Measurements from ENCODE around the gene DDX1. TPM values are rescaled to one million over a fixed set of nuclear protein-coding genes. Genes with fewer than 3 reads are reported as not detected.

DDX1 gene
- total and polyA plus RNA-seq, 9 donors, result 36.5 to 80.1 (median 67.4) TPM

- Histone ChIP-seq H3K27me3 (no peaks in the 10 kb centered on the region), H3K4me3 (no peak overlapping the region), H3K36me3 (no peaks in the 10 kb centered on the region), H3K4me1 (ENCODE audit: insufficient read depth) (peaks cover 1% of the 10 kb centered on the region), H3K27ac (no peak overlapping the region), H3K9me3 (no peaks in the 10 kb centered on the region)
- WGBS, 3 donors, result 70 to 86% (median 77%) methylated on average over 9 of the region's 9 CpGs
- TF ChIP-seq EP300 (IDR thresholded peaks at IDR 0.05) (no peak), CTCF (IDR thresholded peaks at IDR 0.05) (no peak), POLR2A (IDR thresholded peaks at IDR 0.05) (no peak)
- DNase-seq, result no peak
- intact Hi-C loops (cut with DNase I), result no loop called here
Measured at GRCh38 chr2:15627817-15628684, 36.4 kb downstream of the DDX1 start.

GRCh38 chr2:15628899-15629855 is 37.5 kb downstream of the DDX1 start:
- intact Hi-C loops (cut with DNase I), result no loop called here
- H3K36me3 ChIP-seq, result no peaks in the 10 kb centered on the region

GRCh38 chr2:15630121-15630977 is 38.7 kb downstream of the DDX1 start:
- WGBS, 3 donors, result 46 to 53% (median 46%) methylated on average over 4 of the region's 4 CpGs

More at GRCh38 chr2:15628899-15629855, 37.5 kb downstream of the DDX1 start:
- H3K4me3 ChIP-seq, result no peak overlapping the region
- peaks cover 1% of the 10 kb centered on the region for H3K4me1 ChIP-seq (ENCODE audit: insufficient read depth)
- no peaks in the 10 kb centered on the region for H3K9me3 ChIP-seq
- DNase-seq, result no peak
- TF ChIP-seq EP300 (IDR thresholded peaks at IDR 0.05) (no peak), POLR2A (IDR thresholded peaks at IDR 0.05) (no peak)
- WGBS, 3 donors, result 95 to 96% (median 95%) methylated on average over 5 of the region's 5 CpGs
- no peak overlapping the region for H3K27ac ChIP-seq
- H3K27me3 ChIP-seq, result no peaks in the 10 kb centered on the region

More at GRCh38 chr2:15630121-15630977, 38.7 kb downstream of the DDX1 start:
- peaks cover 1% of the 10 kb centered on the region for H3K4me1 ChIP-seq (ENCODE audit: insufficient read depth)
- H3K4me3 ChIP-seq, result no peak overlapping the region
- DNase-seq, result no peak
- intact Hi-C loops (cut with DNase I), result loop anchor here in 2 of 4 donors (10.0 kb wide), 2 partner anchors 874 to 1124 kb away; no protein-coding TSS in a partner anchor
- no peak overlapping the region for H3K27ac ChIP-seq
- no peaks in the 10 kb centered on the region for H3K9me3 ChIP-seq
- H3K27me3 ChIP-seq, result no peaks in the 10 kb centered on the region
- no peaks in the 10 kb centered on the region for H3K36me3 ChIP-seq
- TF ChIP-seq CTCF (IDR thresholded peaks at IDR 0.05), result no peak
- TF ChIP-seq POLR2A (IDR thresholded peaks at IDR 0.05), result no peak
- TF ChIP-seq EP300 (IDR thresholded peaks at IDR 0.05), result no peak

Measured in ovary (tissue), 9 donors.